AG04450 (cell line): ENCODE data around the gene SLC35F1. TPM values are rescaled to one million over a fixed set of nuclear protein-coding genes. Genes with fewer than 3 reads are reported as not detected.

Experiments used
- CTCF ChIA-PET: fragments of 300-600, 350-600 bp; formaldehyde crosslinking; extraction: SDS; loops from one replicate; lab custom pipeline; 2022; ENCODE audit warnings: antibody characterized with exemption, inconsistent platforms; lab: Charles Lee
- POLR2A ChIA-PET: fragments of 350-600 bp; formaldehyde crosslinking; extraction: SDS; loops from one replicate; lab custom pipeline; 2021; ENCODE audit warnings: antibody characterized with exemption, inconsistent platforms; lab: Yijun Ruan, JAX
- DNase-seq: peaks from one replicate; pipeline ENCODE4 v3.0.0-alpha.2; 2011; ENCODE audit warnings: low read depth, low spot score
- H3K27ac ChIP-seq: one replicate; pipeline ENCODE4 v1.5.1; 2012; ENCODE audit warnings: low read depth, low read length, control low read depth
- H3K27me3 ChIP-seq: one replicate; pipeline ENCODE4 v1.6.0; 2012; ENCODE audit warnings: low read length; ENCODE audit not compliant: control insufficient read depth, insufficient read depth
- H3K4me3 ChIP-seq: 2 replicates; pipeline ENCODE4 v1.5.1; 2011; ENCODE audit warnings: mild to moderate bottlenecking, low read depth, low read length, control low read depth
- H3K9me3 ChIP-seq: 2 replicates; pipeline ENCODE4 v1.5.1; 2012; ENCODE audit warnings: low read length; ENCODE audit not compliant: control insufficient read depth, insufficient read depth
- CTCF ChIP-seq: IDR thresholded peaks from 2 replicates; pipeline ENCODE4 v1.5.1; 2011; ENCODE audit warnings: low read depth, low read length, control low read depth, inconsistent platforms
- polyA plus RNA-seq: library from polyadenylated mRNA; depleted of rRNA; stranded (reverse); fragments of >200 nt; gene quantifications from 2 replicates; pipeline ENCODE4 v1.2.3, GENCODE V29; 2011

Gene SLC35F1
- polyA plus RNA-seq, 1 experiment, result 0.14 TPM

- Histone ChIP-seq H3K27ac (no peak overlapping the region), H3K9me3 (peaks cover 6% of the 10 kb centered on the region; the same call in 1 of the 2 replicates), H3K27me3 (peaks cover 19% of the 10 kb centered on the region), H3K4me3 (no peak overlapping the region)
- no peak for DNase-seq
- no peak for TF ChIP-seq CTCF
- ChIA-PET POLR2A (no interaction called here), CTCF (interaction anchor here (0.6 kb wide), 1 partner anchor 219 kb away, joined by 4 read pairs; no protein-coding TSS in a partner anchor)
Observed at GRCh38 chr6:117909638-117910037, 2.6 kb downstream of the SLC35F1 start.

- CTCF ChIA-PET, result interaction anchor here (0.6 kb wide), 1 partner anchor 220 kb away, joined by 4 read pairs; no protein-coding TSS in a partner anchor
- Histone ChIP-seq H3K27ac (no peak overlapping the region), H3K4me3 (no peak overlapping the region), H3K9me3 (peaks cover 6% of the 10 kb centered on the region; the same call in 1 of the 2 replicates), H3K27me3 (peaks cover 19% of the 10 kb centered on the region)
- POLR2A ChIA-PET, result no interaction called here
- no peak for TF ChIP-seq CTCF
- DNase-seq, result no peak
Observed at GRCh38 chr6:117910549-117910948, 3.5 kb downstream of the SLC35F1 start.

GRCh38 chr6:117911150-117911549 is 4.1 kb downstream of the SLC35F1 start:
- no peak for TF ChIP-seq CTCF
- CTCF ChIA-PET, result no interaction called here

GRCh38 chr6:117911660-117912059 is 4.6 kb downstream of the SLC35F1 start:
- CTCF ChIA-PET, result no interaction called here
- Histone ChIP-seq H3K27ac (no peak overlapping the region), H3K4me3 (no peak overlapping the region), H3K27me3 (peaks cover 14% of the 10 kb centered on the region), H3K9me3 (peaks cover 6% of the 10 kb centered on the region; the same call in 1 of the 2 replicates)
- POLR2A ChIA-PET, result no interaction called here
- DNase-seq, result no peak
- TF ChIP-seq CTCF, result no peak

More at GRCh38 chr6:117911150-117911549, 4.1 kb downstream of the SLC35F1 start:
- H3K4me3 ChIP-seq, result no peak overlapping the region
- POLR2A ChIA-PET, result no interaction called here
- H3K27me3 ChIP-seq, result peaks cover 18% of the 10 kb centered on the region
- H3K27ac ChIP-seq, result no peak overlapping the region
- H3K9me3 ChIP-seq, result peaks cover 6% of the 10 kb centered on the region; the same call in 1 of the 2 replicates
- no peak for DNase-seq

- H3K27ac ChIP-seq, result no peak overlapping the region
- no peaks in the 10 kb centered on the region for H3K9me3 ChIP-seq
- CTCF ChIA-PET, result no interaction called here
- DNase-seq, result no peak
- POLR2A ChIA-PET, result no interaction called here
- no peak overlapping the region for H3K4me3 ChIP-seq
- no peak for TF ChIP-seq CTCF
- H3K27me3 ChIP-seq, result no peaks in the 10 kb centered on the region
Observed at GRCh38 chr6:117915846-117916245, 8.8 kb downstream of the SLC35F1 start.
